GM19023 (cell line): ENCODE data around the gene INSRR.

Experiments used
- ATAC-seq: cut with Tn5 transposase; IDR thresholded peaks from one replicate; pipeline ENCODE4 v1.9.1; 2021; ENCODE audit warnings: mild to moderate bottlenecking, moderate library complexity; ENCODE audit not compliant: unreplicated experiment

INSRR gene

GRCh38 chr1:156808186-156809030, 50.5 kb downstream of the INSRR start:
- ATAC-seq = no peak

DNA sequence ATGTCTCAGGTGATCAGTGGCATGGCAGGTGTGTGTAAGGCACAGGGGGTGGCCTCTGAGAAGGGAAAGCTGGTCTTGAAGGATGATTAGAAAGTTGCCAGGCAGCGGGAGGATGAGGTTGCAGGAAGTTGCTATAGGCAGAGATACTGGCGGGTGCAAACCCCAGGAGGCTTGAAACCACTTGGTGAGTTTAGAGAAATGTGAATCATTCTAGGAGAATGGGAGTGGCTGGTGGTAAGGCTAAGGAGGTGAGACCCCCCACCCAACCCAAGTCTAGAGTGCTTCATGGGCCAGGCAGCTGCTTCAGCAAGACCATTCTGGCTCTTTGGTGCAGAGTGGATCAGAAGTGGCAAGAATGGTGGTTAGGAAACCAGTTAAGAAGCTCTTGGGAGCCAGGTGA, 51.3 kb downstream of the INSRR start:
- ATAC-seq = no peak

- no peak for ATAC-seq
Observed at GRCh38 chr1:156806512-156807440, 52.1 kb downstream of the INSRR start.

GRCh38 chr1:156805766-156806511, 53.0 kb downstream of the INSRR start:
- no peak for ATAC-seq

DNA sequence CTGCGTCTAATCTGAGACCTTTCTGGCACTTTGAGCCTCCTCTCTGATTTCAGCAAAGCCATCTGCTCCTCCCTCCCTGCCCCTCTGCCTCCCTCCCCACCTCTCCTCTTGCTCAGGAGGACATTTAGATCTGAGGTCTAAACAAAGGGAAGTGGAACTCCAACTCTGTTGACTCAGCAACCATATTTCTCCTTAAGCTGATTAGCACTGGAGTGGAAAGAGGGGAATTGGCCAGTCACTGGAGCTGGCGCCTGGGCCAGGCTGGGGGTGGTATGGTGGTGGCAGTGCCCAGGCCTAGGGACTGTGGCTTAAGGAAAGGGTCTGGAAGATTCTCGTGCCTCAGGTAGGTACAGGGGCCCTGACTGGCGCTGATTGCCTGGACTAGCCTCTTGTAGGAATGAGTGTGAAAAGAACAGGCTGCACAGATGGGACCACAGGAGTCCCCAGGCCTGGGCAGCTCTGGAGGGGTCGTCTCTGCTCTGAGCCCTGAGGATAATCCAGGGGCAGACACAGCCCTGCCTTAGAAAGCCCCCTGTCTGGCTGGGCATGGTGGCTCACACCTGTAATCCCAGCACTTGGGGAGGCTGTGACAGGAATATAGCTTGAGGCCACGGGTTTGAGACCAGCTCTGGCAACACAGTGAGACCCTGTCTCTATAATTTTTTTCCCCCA, 54.2 kb downstream of the INSRR start:
- ATAC-seq = no peak

- no peak for ATAC-seq
Observed at GRCh38 chr1:156804026-156804425, 54.9 kb downstream of the INSRR start.

- no peak for ATAC-seq
Observed at GRCh38 chr1:156803086-156803851, 55.6 kb downstream of the INSRR start.

DNA sequence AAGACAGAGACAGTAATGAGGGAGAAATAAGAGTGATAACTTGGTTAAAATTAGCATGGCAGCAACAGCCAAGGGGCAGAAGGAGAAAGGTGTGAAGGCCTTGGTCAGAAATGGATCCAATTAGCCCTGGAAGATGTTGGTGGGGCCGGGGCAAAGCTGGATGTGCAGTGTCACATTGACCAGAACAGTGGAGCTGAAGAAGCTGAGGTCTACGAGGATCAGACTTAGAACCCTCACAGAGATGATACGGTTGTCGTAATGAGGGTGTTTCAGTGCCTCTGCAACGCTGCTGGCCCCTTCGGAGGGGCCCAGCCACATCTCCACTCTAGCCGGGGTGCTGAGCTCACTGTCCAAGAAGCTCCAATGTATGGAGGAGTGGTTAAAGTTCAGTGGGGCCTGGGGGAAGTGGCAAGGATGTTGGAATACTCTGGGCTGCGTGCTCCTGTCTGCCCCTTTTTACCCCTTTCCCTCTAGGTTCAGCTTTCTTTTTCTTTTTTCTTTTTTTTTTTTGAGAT, 56.4 kb downstream of the INSRR start:
- ATAC-seq = no peak

- ATAC-seq = no peak
Observed at GRCh38 chr1:156801409-156802121, 57.4 kb downstream of the INSRR start.

GRCh38 chr1:156797212-156797871, 61.6 kb downstream of the INSRR start:
- ATAC-seq = no peak

DNA sequence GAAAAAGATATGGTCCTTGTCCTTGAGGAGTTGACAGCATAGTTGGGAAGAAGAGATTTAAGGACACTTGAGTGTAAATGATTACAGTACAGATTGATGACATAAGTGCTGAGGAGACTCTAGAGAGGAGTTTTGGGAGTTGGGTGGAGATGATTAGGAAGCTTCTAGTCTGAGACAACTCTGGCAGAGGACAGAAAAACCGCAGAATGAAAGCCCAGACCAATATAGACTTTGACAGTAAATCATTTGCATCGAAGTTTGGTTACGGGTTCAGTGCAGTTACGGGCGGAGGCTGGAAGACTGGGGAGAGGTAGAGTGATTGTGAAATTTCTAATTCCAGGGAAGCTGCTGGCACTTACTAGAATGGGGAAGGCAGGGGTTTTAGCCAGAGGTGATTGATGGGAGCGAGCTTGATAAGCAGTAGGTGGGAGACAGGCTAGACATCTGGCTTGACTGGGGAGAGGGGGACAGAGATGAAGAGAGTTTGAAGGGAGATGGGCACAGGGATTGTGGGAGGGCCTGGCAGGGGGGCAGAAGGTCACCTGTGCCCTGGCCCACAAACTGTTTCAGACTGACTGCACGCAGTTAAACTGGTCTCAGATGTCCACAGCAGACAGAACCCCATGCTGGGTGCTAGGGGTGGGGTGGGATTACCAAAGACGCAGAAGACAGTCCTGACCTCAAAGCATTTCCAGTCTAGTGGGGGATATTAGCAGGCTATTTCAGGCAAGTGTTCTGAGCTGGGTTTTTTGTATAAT, 62.4 kb downstream of the INSRR start:
- no peak for ATAC-seq

DNA sequence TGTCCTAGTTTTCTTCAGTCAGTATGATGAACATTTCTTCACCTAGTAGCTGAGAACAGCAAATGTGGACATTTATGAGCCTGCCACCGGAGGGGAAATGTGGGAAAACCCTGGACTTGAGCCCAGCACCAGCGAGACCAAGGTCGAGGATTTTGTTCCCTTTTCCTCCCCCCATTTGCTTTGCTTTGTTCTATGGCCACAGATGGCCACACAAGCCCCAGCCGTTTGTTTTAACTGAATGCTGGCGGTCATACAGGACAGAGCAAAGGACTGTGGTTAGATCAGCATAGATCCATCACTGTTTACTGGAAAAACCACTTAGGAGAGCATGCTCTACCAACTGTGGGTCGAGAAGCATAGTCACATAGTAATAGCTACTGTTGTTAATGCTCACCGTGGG, 63.1 kb downstream of the INSRR start:
- no peak for ATAC-seq

DNA sequence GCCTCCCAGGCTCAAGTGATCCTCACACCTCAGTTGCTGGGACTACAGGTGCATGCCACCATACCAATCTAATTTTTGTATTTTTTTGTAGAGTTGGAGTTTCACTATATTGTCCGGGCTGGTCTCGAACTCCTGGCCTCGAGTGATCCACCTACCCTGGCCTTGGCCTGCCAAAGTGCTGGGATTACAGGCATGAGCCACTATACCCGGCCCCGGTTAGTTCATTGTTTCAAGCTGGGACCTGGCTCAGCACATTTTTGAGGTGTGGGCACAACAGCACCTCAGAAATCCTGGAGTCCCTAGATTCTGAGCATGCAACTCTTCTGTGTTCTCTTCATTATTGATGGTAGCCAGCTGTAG, 63.6 kb downstream of the INSRR start:
- ATAC-seq = no peak

GRCh38 chr1:156794506-156795373, 64.2 kb downstream of the INSRR start:
- no peak for ATAC-seq
